ENCODE results near the gene CDK13.

- TF ChIP-seq CREM (CRISPR knock-in tag; IDR thresholded peaks at IDR 0.05) (no peak), ZBTB21 (CRISPR knock-in tag; IDR thresholded peaks at IDR 0.05; ENCODE audit: borderline replicate concordance) (no peak), FOXK1 (CRISPR knock-in tag; IDR thresholded peaks at IDR 0.05) (no peak), OVOL2 (CRISPR knock-in tag; IDR thresholded peaks at IDR 0.05; ENCODE audit: borderline replicate concordance) (no peak)
- TF ChIP-seq, protein P1, sequence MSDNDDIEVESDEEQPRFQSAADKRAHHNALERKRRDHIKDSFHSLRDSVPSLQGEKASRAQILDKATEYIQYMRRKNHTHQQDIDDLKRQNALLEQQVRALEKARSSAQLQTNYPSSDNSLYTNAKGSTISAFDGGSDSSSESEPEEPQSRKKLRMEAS (CRISPR knock-in tag; IDR thresholded peaks at IDR 0.05) = no peak
Measured at GRCh38 chr7:40058636-40059035, 108.6 kb downstream of the CDK13 start.

Data from WTC11 (cell line).